Measurements from ENCODE around the gene ABHD6. TPM values are rescaled to one million over a fixed set of nuclear protein-coding genes. Genes with fewer than 3 reads are reported as not detected.

The ABHD6 gene
- total and polyA plus RNA-seq, 9 of the 15 experiments (the other 6 are each of a cell fraction or from before 2014, with no cell fraction given) = 0.53 to 3.6 (median 2.5) TPM

DNA sequence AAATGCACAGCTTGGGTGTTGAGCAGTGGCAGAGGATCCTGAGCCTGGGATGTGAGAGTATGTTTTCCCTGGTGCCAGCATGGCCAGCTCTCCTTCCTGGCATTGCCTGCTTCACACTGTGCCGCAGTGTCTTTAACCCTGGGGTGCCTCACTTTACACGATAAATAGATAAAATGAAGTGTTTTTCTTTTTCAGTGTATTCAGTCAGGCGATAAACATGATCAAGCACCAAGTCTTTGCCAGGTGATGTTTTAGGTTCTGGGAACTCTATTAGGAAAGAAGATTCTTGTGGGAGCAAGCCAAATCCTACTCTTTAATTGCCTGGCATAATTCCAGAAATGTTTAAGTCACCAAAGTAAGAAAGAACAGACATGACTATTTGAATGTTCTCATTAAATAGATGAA lies 14.0 kb downstream of the ABHD6 start:
- WGBS (ENCODE audit: insufficient coverage, low coverage, missing lambda C conversion rate) = 76% methylated on average over 2 of the region's 3 CpGs
- H4K20me1 ChIP-seq (replicated peaks; ENCODE audit: control insufficient read depth, insufficient read depth, low read length) = peaks cover 2% of the 10 kb centered on the region; the same call in 1 of the 2 replicates
- CTCF ChIA-PET (ENCODE audit: low intra/inter-chr PET ratio) = no interaction called here
- H3K4me3 ChIP-seq = no peak overlapping the region
- H3K9ac ChIP-seq (ENCODE audit: insufficient read depth in 1 of 2, low read depth in 2 of 2, low read length in 2 of 2) = no peak overlapping the region
- no peaks in the 10 kb centered on the region for H3K9me3 ChIP-seq (replicated peaks; ENCODE audit: control insufficient read depth, insufficient read depth, low read depth, low read length)
- no peak overlapping the region for H3K27ac ChIP-seq (ENCODE audit: extremely low read depth, low read depth, low read length)
- no peaks in the 10 kb centered on the region for H3K27me3 ChIP-seq (ENCODE audit: control insufficient read depth in 2 of 2, insufficient read depth in 2 of 2, low read length in 2 of 2)
- H2AFZ ChIP-seq (ENCODE audit: low read depth, low read length) = no peak overlapping the region
- H3K36me3 ChIP-seq (ENCODE audit: control insufficient read depth, insufficient read depth, low read length) = no peaks in the 10 kb centered on the region
- POLR2A ChIA-PET = interaction anchor here (1.1 kb wide), 1 partner anchor 21 kb away, joined by 3 read pairs; no protein-coding TSS in a partner anchor
- peaks cover 0 to 7% of the 10 kb centered on the region in 2 experiments; a peak in 3 of 5 replicates for H3K4me1 ChIP-seq (replicated peaks in 1 of 2; ENCODE audit: control insufficient read depth in 2 of 2, insufficient read depth in 2 of 2, low read length in 2 of 2)
- BruUV-seq (replicated peaks) = no TSS peak
- no peaks in the 10 kb centered on the region for H3K79me2 ChIP-seq (ENCODE audit: control insufficient read depth, insufficient read depth, low read length)
- intact Hi-C loops (cut with micrococcal nuclease) (no loop called here), in situ Hi-C loops (cut with MboI) (no loop called here)
- H3K9me1 ChIP-seq (ENCODE audit: control insufficient read depth, insufficient read depth, low read length) = no peaks in the 10 kb centered on the region
- no peak for TF ChIP-seq NFE2 (IDR thresholded peaks at IDR 0.05; ENCODE audit: low read depth)
- H3K4me2 ChIP-seq (ENCODE audit: insufficient read depth, low read length) = no peak overlapping the region
- ATAC-seq (no peak), FAIRE-seq (no peak), DNase-seq (ENCODE audit: extremely low read depth in 1 of 4, low spot score in 3 of 4) (no peak)

GRCh38 chr3:58254144-58254543 lies 16.6 kb downstream of the ABHD6 start:
- H3K9me3 ChIP-seq (replicated peaks; ENCODE audit: control insufficient read depth, insufficient read depth, low read depth, low read length) = no peaks in the 10 kb centered on the region
- no peaks in the 10 kb centered on the region for H3K27me3 ChIP-seq (ENCODE audit: control insufficient read depth in 2 of 2, insufficient read depth in 2 of 2, low read length in 2 of 2)
- H3K4me2 ChIP-seq (ENCODE audit: insufficient read depth, low read length) = no peak overlapping the region
- intact Hi-C loops (cut with micrococcal nuclease) = no loop called here
- POLR2A ChIA-PET = interaction anchor here (1.1 kb wide), 1 partner anchor 20 kb away, joined by 4 read pairs; no protein-coding TSS in a partner anchor
- no peaks in the 10 kb centered on the region for H3K79me2 ChIP-seq (ENCODE audit: control insufficient read depth, insufficient read depth, low read length)
- TF ChIP-seq HDAC8 (tag; IDR thresholded peaks at IDR 0.05) (no peak), NBN (IDR thresholded peaks at IDR 0.05; ENCODE audit: low read depth) (no peak)
- H3K9me1 ChIP-seq (ENCODE audit: control insufficient read depth, insufficient read depth, low read length) = no peaks in the 10 kb centered on the region
- WGBS (ENCODE audit: insufficient coverage, low coverage, missing lambda C conversion rate) = 14% methylated on average over 4 of the region's 4 CpGs
- in situ Hi-C loops (cut with MboI) = no loop called here
- peaks cover 2% of the 10 kb centered on the region; the same call in 1 of the 2 replicates for H4K20me1 ChIP-seq (replicated peaks; ENCODE audit: control insufficient read depth, insufficient read depth, low read length)
- H3K36me3 ChIP-seq (ENCODE audit: control insufficient read depth, insufficient read depth, low read length) = no peaks in the 10 kb centered on the region
- FAIRE-seq = no peak
- no peak overlapping the region for H2AFZ ChIP-seq (ENCODE audit: low read depth, low read length)
- H3K9ac ChIP-seq (ENCODE audit: insufficient read depth in 1 of 2, low read depth in 2 of 2, low read length in 2 of 2) = no peak overlapping the region
- BruUV-seq (replicated peaks) = no TSS peak
- peaks cover 0 to 7% of the 10 kb centered on the region in 2 experiments; a peak in 2 of 5 replicates for H3K4me1 ChIP-seq (replicated peaks in 1 of 2; ENCODE audit: control insufficient read depth in 2 of 2, insufficient read depth in 2 of 2, low read length in 2 of 2)
- ATAC-seq = no peak
- DNase-seq (ENCODE audit: extremely low read depth in 1 of 4, low spot score in 3 of 4) = no peak
- CTCF ChIA-PET (ENCODE audit: low intra/inter-chr PET ratio) = no interaction called here
- H3K4me3 ChIP-seq = no peak overlapping the region
- no peak overlapping the region for H3K27ac ChIP-seq (ENCODE audit: extremely low read depth, low read depth, low read length)

Measured in K562 (cell line).